ENCODE measurements around the gene FLCN.

The FLCN gene

GRCh38 chr17:17207998-17208397 lies 29.0 kb downstream of the FLCN start:
- H3K4me3 ChIP-seq (ENCODE audit: low read length) = no peak overlapping the region
- TF ChIP-seq CTCF (conservative IDR thresholded peaks at IDR 0.05; ENCODE audit: low read length) = no peak
- DNase-seq (ENCODE audit: low read depth) = no peak

GRCh38 chr17:17206913-17207335 lies 30.0 kb downstream of the FLCN start:
- no peak for DNase-seq (ENCODE audit: low read depth)
- TF ChIP-seq CTCF (conservative IDR thresholded peaks at IDR 0.05; ENCODE audit: low read length) = no peak
- no peak overlapping the region for H3K4me3 ChIP-seq (ENCODE audit: low read length)

- DNase-seq (ENCODE audit: low read depth) = peak; percentile 63
- H3K4me3 ChIP-seq (ENCODE audit: low read length) = peak within 1 kb of the TSS; percentile 61
- TF ChIP-seq CTCF (conservative IDR thresholded peaks at IDR 0.05; ENCODE audit: low read length) = no peak
These were observed 30.6 kb downstream of the FLCN start, which contains the start of gene PLD6 for GRCh38 chr17:17206124-17206912. Gene PLD6 (minus strand): TSS chr17:17206333. CDS start chr17:17206286, 47 bp downstream.

GRCh38 chr17:17205368-17206123 lies 31.4 kb downstream of the FLCN start:
- DNase-seq (ENCODE audit: low read depth) = peak; percentile 55
- TF ChIP-seq CTCF (conservative IDR thresholded peaks at IDR 0.05; ENCODE audit: low read length) = no peak
- peak overlapping the region; percentile 61 for H3K4me3 ChIP-seq (ENCODE audit: low read length)

DNA sequence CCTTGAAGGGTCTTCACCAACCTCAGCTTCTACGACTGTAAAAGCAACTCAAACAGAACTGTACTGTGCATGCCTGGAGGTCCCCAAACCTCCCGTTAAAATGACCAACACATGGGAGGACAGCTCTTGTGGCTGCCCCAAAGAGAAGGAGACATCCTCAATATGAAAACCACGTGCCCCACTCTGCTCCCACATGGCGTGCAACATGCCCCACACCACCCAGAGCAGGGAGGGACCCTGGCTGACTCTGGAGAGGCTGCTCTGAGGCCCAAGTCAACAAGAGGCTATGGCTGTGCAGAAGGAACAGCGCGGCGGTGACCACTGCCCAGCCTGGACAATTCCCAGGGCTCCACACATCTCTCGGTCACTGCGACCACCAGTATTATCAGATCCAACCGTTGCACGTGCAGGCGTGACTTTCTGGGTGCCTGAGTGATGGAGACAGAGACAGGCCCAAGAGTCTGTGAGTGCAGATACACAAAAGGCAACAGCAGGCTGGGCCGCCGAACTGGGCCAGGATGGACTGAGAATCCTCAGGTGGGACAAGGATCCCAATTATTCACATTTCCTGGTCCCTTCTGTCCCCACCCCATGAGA lies 32.2 kb downstream of the FLCN start:
- no peak for DNase-seq (ENCODE audit: low read depth)
- H3K4me3 ChIP-seq (ENCODE audit: low read length) = peak overlapping the region; percentile 61
- TF ChIP-seq CTCF (conservative IDR thresholded peaks at IDR 0.05; ENCODE audit: low read length) = no peak

- no peak overlapping the region for H3K4me3 ChIP-seq (ENCODE audit: low read length)
- TF ChIP-seq CTCF (conservative IDR thresholded peaks at IDR 0.05; ENCODE audit: low read length) = no peak
- no peak for DNase-seq (ENCODE audit: low read depth)
These were observed 32.9 kb downstream of the FLCN start for GRCh38 chr17:17204041-17204591.
